ENCODE results near the gene KIAA0232.
"Not testable (repeated sequence)": the region's sequence is repeated elsewhere in the genome, so short reads cannot be mapped to it uniquely, and the experiment has no call there.

The KIAA0232 gene

DNA sequence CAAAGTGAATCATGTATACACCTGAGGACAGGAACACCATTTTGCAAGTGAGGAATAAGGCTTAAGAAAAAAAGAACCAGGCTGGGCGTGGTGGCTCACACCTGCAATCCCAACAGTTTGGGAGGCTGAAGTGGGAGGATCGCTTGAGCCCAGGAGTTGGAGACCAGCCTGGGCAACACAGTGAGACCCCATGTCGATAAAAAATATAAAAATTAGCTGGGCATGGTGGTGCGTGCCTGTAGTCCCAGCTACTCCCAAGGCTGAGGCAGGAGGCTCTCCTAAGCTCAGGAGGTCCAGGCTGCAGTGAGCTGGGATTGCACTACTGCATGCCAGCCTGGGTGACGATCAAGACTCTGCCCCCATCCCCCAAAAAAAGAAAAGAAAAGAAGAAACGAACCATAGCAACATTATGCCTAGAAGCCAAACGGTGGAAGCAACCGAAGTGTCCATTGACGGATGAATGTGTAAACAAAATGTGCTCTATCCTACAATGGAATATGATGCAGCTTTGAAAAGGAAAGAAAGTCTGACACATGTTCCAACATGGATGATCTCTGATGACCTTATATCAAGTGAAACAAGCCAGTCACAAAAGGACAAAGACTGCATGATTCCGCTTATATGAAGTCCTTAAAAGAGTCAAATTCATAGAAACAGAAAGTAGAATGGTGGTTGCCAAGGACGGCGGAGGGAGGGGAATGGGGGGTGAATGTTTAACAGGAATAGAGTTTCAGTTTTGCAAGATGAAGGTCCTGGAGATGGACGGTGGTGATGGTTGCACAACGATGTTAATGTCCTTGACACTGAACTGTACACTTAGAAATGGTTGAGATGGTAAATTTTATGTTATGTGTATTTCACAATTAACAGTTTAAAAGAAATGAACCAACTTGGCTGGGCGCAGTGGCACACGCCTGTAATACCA, 8.6 kb upstream of the KIAA0232 start:
- DNase-seq (ENCODE audit: low read depth): no peak

DNA sequence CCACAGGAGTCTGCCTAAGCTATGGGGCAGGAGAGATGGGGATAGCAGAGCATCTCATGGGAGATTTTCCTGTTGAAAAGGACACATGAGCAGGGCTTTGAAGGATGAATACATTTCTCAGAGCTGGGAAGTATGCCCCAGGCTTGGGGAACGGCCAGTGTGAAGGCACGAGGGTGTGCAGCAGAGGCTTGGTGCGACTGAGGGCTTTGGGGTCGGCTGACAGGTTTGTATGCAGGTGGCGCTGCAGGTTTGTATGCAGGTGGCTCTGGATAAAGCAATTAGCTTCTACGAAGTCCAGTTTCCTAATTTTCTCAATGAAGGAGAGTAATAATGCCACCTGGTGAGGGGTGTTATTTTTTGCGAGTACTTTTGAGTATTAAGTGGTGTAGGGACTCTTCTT, 6.8 kb upstream of the KIAA0232 start:
- DNase-seq (ENCODE audit: low read depth): no peak

GRCh38 chr4:6776920-6777635, 5.4 kb upstream of the KIAA0232 start:
- no peak for DNase-seq (ENCODE audit: low read depth)

DNA sequence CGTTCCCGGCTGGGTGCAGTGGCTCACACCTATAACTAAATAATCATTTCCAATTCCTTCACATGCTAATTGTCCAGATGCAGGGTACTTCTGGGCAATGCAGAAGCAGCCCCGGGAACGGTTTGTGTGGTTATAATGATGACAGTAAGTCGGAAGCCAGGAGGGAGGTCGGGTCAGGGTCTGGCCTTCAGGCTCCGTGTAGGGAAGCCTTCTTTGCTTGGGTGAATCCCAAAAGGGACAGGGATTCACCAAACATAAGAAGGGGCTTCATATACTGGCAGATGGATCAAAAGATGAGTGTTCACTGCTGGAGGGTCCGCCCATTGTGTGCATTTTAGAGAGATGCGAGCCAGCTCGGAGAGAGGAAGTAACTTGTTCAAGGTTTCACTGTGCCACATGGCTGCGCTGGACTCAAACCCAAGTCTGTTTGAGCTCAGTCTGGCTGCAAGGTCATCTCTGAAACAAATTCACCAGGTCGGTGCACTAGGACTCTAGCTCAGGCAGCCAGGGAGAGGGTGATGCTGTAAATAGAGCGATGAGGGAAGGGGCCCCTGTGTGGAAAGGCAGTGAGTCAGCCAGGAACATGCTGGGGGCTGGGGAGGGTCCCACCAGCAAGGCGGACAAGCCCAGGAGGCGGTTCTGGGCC, 4.8 kb upstream of the KIAA0232 start:
- no peak for DNase-seq (ENCODE audit: low read depth)

- DNase-seq (ENCODE audit: low read depth): no peak
Measured at GRCh38 chr4:6778435-6778834, 4.1 kb upstream of the KIAA0232 start.

GRCh38 chr4:6779667-6780565, 2.6 kb upstream of the KIAA0232 start:
- no peak for DNase-seq (ENCODE audit: low read depth)

DNA sequence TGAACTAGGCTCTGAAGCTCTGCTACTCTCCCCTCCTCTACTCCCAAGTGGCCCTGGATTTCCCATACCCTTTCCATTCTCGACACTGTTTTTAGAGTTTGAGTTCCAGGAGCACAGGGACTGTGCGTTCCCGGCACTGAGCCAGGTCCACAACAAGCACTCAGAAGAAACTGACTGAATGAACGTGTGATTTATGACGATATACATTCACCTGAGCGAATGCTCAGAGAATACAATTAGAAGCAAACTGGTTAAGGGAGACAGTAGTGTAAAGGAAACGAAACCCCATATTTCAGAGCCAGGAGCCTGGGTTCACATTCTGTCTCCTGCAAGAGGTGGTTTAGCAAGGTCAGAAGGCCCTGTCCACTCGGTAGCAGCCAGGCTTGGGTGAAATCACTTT, 1.4 kb upstream of the KIAA0232 start:
- DNase-seq (ENCODE audit: low read depth): no peak

- no peak for DNase-seq (ENCODE audit: low read depth)
Measured at GRCh38 chr4:6781561-6781960, 966 bp upstream of the KIAA0232 start.

GRCh38 chr4:6782846-6783110, 251 bp downstream of the KIAA0232 start:
- no peak for DNase-seq (ENCODE audit: low read depth)

GRCh38 chr4:6783111-6783981, 819 bp downstream of the KIAA0232 start:
- peak; percentile 80 for DNase-seq (ENCODE audit: low read depth)

DNA sequence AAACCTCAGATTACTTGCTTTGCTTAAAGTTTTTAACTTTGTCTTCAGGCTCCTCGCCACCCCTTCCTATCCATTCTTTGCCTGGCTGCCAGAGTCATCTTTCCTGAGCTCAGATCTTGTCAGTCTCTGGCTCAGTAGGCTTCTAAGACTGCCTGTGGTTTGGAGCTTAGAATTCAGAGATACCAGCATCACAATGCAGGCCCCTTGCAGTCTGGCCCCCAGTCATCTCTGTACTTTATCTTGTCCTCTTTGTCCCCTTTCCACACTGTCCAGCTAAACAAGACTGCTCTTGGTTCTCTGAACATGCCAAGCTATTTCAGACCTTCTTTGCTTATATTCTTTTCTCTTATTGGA, 3.0 kb downstream of the KIAA0232 start:
- no peak for DNase-seq (ENCODE audit: low read depth)

DNA sequence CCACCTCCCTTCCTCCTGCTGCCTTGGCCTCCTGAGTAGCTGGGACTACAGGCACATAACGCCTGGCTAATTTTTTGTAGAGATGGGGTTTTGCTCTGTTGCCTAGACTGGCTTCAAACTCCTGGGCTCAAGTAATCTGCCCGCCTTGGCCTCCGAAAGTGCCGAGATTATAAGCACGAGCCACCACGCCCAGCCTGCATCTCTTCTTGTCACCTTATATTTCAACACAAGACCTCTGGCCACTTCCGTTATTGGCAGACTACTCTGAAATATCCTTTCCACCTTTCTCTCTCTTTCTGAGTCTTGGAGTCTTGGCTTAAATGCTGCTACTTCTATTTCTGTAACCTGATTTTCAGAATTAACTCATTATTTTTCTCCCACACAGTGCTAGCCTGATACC, 5.6 kb downstream of the KIAA0232 start:
- no peak for DNase-seq (ENCODE audit: low read depth)

DNA sequence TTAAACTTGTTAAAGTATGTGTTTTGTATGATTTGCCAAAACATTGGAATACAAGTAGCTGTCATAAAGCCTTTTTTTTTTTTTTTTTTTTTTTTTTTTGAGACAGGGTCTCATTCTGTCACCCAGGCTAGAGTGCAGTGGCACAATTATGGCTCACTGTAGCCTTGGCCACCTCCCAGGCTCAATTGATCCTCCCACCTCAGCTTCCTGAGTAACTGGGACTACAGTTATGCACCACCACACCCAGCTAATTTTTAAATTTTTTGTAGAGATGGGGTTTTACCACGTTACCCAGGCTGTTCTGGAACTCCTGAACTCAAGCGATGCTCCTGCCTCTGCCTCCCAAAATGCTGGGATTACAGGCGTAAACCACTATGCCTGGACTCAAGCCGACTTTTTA, 8.7 kb downstream of the KIAA0232 start:
- not testable (repeated sequence) for DNase-seq (ENCODE audit: low read depth)

GRCh38 chr4:6791796-6792195, 9.3 kb downstream of the KIAA0232 start:
- DNase-seq (ENCODE audit: low read depth): not testable (repeated sequence)

DNA sequence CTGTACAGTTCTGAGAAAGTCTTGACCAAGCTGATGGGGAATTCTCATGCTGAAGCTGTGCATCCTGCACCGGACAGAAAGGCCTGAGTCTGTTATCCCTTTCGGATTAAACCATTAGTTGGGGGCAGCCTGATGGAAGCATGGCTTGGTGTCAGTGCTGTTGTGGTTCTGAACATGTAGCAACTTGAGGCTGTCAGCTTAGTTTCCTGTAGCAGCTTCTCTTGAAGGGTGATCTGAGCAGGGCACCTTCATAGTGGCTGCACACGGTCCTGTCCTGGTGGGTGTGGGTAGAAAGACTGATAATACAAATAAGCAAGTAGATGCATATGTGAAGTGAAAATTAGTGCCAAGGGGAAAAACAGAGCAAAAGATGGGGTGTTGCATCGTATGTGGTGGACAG, 11.7 kb downstream of the KIAA0232 start:
- no peak for DNase-seq (ENCODE audit: low read depth)

DNA sequence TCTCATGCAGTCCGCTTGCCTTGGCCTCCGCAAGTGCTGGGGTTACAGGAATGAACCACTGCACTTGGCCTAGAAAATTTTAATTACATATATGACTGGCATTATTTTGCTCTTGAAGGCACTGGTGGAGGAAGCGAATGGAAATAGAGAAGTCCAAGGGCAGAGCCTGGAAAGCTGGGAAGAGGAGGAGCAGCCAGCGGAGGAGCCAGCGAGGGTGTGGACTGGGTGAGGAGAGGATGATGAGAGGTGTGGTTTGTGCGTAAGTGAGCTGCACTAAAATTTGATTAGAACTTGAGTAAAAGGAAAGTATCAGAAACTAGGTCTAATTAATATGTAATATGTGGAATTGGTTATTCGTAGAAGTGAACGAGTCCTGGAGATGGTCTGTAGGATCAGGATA, 13.3 kb downstream of the KIAA0232 start:
- DNase-seq (ENCODE audit: low read depth): no peak

- not testable (repeated sequence) for DNase-seq (ENCODE audit: low read depth)
Measured at GRCh38 chr4:6797368-6797767, 14.8 kb downstream of the KIAA0232 start.

DNA sequence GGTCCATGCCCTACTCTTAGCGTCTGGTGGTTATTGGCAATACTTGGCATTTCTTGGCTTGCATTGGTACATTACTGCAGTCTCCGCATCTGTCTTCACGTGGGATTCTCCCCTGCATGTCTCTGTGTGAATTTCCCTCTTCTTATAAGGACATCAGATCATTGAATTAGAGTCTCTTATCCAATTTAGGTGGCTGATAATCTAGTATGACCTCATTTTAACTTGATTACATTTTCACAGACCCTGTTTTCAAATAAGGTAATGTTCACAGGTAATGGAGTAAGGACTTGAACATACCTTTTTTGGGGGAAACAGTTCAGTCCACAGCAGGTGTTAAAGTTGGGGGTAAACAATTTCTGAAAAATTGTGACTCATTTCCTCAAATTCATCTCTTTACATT, 16.6 kb downstream of the KIAA0232 start:
- no peak for DNase-seq (ENCODE audit: low read depth)

DNA sequence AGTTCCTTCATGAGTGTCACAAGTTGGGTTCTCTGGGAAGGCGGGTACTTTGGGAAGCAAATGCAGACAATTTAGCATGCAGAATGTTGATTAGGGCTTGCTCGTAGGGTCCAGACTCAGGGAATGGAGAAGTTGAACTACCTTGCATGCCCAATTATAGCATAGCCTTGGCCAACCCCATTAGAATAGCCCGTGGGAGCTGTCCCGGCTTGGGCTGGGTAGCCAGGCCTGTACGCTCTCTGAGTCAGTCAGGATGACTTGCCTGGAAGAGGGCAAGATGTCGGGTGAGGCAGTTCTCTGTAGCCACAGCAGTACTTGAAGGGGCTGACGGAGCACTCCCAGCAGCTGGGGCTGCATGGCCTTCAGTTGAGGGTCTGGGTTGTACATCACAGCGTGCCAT, 19.5 kb downstream of the KIAA0232 start:
- no peak for DNase-seq (ENCODE audit: low read depth)

DNA sequence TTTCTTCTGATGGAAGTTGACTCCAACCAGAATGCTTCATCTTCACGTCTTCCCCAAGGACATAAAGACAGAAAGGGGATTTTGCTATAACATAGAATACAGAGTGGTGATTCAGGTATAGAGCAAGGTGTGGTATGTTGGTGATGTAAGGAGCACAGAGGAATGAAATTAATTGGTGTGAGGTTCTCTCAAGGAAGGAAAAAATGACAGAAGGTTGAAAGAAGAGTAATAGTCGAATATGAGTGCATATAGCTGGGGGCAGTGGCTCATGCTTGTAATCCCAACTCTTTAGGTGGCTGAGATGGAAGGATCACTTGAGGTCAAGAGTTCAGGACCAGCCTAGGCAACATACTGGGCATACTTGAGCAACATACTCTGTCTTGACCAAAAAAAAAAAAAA, 20.1 kb downstream of the KIAA0232 start:
- DNase-seq (ENCODE audit: low read depth): no peak

DNA sequence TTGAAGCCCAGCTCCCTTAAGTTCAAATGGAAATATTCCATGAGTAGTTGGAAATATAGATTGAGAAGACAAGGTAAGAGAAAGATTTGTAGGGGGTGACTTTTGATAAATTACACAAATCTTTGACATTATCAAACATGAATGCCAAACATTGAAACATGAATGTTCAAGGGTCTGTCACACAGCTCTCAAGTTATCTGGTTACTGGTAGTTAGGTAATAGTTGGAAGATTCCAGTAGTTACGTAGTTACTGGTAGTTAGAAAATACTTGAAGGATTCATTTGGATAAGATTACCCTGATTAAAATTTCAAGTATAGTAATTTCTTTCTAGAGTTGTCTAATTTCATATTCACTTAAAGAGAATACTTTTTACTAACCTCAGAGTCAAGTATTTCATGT, 20.7 kb downstream of the KIAA0232 start:
- no peak for DNase-seq (ENCODE audit: low read depth)
